Measurements from ENCODE around the gene LIME1. TPM values are rescaled to one million over a fixed set of nuclear protein-coding genes. Genes with fewer than 3 reads are reported as not detected.

Gene LIME1
- total RNA-seq, 1 donor from 2014 or later: 7.8 TPM

DNA sequence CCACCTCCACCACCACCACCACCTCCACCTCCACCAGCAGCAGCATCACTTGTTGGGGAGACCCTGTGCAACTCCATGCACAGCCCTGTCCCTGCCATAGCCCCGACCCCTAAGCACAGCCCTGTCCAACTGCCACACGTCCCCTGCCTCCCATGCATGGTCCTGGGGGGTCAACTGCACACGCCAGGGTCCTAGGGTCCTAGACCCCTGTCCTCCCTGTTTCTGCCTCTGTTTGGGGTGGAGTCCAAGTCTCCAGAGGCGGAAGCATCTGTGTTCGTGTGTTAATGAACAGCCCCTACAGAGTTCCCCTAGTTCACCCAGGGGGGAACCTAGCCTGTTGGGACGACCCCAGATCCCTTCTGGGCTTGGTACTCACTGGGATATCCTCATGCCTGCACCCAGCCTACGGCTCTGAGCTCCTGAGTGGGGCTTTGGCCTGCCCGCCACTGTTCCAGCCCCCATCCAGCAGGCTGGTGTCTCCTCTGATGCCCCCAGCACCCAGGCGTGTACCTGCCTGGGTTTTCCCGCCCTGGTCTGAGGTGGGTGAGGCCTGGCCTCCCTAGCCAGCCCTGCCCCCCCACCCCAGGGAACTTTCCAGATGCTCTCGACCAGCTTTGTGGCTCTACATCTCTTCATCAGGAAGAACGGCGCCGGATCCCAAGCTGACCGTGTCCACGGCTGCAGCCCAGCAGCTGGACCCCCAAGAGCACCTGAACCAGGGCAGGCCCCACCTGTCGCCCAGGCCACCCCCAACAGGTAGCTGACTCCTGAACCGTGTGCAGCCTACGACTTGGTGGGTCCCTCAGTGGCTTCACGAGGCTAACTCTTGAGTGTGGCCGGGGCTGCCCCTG lies 42.5 kb upstream of the LIME1 start:
- H3K27me3 ChIP-seq: no peaks in the 10 kb centered on the region
- ATAC-seq (no peak), DNase-seq (no peak)
- peaks cover 15% of the 10 kb centered on the region for H3K36me3 ChIP-seq
- TF ChIP-seq, protein P1, sequence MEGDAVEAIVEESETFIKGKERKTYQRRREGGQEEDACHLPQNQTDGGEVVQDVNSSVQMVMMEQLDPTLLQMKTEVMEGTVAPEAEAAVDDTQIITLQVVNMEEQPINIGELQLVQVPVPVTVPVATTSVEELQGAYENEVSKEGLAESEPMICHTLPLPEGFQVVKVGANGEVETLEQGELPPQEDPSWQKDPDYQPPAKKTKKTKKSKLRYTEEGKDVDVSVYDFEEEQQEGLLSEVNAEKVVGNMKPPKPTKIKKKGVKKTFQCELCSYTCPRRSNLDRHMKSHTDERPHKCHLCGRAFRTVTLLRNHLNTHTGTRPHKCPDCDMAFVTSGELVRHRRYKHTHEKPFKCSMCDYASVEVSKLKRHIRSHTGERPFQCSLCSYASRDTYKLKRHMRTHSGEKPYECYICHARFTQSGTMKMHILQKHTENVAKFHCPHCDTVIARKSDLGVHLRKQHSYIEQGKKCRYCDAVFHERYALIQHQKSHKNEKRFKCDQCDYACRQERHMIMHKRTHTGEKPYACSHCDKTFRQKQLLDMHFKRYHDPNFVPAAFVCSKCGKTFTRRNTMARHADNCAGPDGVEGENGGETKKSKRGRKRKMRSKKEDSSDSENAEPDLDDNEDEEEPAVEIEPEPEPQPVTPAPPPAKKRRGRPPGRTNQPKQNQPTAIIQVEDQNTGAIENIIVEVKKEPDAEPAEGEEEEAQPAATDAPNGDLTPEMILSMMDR (IDR thresholded peaks at IDR 0.05): no peak
- no peak overlapping the region for H3K27ac ChIP-seq
- intact Hi-C loops (cut with DNase I): no loop called here
- H3K4me3 ChIP-seq: no peak overlapping the region
- peaks cover 20% of the 10 kb centered on the region for H3K4me1 ChIP-seq
- no peaks in the 10 kb centered on the region for H3K9me3 ChIP-seq

DNA sequence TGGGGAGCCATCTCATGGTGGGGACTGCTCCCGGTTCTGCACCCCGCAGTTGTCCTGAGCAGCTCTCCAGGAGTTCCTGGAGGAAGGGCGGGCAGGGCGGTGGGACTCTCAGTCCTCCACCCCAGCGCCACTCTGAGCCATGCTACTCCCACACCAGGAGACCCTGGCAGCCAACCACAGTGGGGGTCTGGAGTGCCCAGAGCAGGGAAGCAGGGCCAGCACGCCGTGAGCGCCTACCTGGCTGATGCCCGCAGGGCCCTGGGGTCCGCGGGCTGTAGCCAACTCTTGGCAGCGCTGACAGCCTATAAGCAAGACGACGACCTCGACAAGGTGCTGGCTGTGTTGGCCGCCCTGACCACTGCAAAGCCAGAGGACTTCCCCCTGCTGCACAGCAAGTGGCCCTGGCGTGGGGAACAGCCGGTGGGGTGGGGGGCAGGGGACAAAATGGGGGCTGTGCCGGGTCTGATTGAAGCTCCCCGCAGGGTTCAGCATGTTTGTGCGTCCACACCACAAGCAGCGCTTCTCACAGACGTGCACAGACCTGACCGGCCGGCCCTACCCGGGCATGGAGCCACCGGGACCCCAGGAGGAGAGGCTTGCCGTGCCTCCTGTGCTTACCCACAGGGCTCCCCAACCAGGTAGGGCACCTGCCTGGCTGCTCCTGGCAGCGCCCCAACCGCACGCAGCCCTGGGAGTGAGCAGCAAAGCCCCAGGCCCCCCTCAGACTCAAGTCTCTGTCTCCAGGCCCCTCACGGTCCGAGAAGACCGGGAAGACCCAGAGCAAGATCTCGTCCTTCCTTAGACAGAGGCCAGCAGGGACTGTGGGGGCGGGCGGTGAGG lies 41.7 kb upstream of the LIME1 start:
- no peak overlapping the region for H3K27ac ChIP-seq
- no peak for DNase-seq
- peaks cover 16% of the 10 kb centered on the region for H3K4me1 ChIP-seq
- H3K9me3 ChIP-seq: no peaks in the 10 kb centered on the region
- no peaks in the 10 kb centered on the region for H3K27me3 ChIP-seq
- intact Hi-C loops (cut with DNase I): no loop called here
- TF ChIP-seq, protein P1 (IDR thresholded peaks at IDR 0.05): no peak
- peaks cover 15% of the 10 kb centered on the region for H3K36me3 ChIP-seq
- ATAC-seq: no peak
- H3K4me3 ChIP-seq: no peak overlapping the region

DNA sequence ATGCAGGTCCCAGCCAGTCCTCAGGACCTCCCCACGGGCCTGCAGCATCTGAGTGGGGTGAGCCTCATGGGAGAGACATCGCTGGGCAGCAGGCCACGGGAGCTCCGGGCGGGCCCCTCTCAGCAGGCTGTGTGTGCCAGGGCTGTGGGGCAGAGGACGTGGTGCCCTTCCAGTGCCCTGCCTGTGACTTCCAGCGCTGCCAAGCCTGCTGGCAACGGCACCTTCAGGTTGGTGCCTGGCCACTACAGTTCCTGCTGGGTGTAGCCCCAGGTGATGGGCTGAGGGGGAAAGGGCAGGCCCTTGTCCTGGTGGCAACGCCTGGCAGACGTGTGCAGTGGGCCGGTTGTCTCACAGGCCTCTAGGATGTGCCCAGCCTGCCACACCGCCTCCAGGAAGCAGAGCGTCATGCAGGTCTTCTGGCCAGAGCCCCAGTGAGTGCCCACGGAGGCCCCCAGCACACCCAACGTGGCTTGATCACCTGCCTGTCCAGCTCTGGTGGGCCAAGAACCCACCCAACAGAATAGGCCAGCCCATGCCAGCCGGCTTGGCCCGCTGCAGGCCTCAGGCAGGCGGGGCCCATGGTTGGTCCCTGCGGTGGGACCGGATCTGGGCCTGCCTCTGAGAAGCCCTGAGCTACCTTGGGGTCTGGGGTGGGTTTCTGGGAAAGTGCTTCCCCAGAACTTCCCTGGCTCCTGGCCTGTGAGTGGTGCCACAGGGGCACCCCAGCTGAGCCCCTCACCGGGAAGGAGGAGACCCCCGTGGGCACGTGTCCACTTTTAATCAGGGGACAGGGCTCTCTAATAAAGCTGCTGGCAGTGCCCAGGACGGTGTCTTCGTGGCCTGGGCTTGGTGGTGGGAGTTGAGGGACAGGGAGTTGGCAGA lies 40.8 kb upstream of the LIME1 start:
- Histone ChIP-seq H3K27me3 (no peaks in the 10 kb centered on the region), H3K27ac (no peak overlapping the region), H3K4me3 (no peak overlapping the region), H3K4me1 (peaks cover 16% of the 10 kb centered on the region), H3K9me3 (no peaks in the 10 kb centered on the region), H3K36me3 (peaks cover 15% of the 10 kb centered on the region)
- DNase-seq (peak; percentile 65), ATAC-seq (no peak)
- TF ChIP-seq, protein P1 (IDR thresholded peaks at IDR 0.05): no peak
- intact Hi-C loops (cut with DNase I): no loop called here

DNA sequence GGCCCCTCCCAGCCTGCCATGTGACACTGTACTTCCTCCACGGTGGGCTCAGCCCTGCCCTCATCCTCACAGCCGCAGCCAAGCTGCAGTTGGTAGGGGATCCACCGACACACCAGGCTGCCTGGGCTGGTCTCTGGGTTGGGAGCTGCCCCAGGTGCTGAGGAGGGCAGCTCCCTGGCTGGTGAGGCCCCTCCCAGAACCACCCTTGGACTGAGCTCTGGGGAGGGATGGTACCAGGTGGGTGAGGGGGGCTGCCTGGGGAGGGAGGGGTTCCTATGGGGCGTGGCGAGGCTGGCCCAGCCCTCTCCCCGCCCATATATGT lies 40.2 kb upstream of the LIME1 start:
- H3K9me3 ChIP-seq: no peaks in the 10 kb centered on the region
- peak overlapping the region; percentile 29 for H3K4me3 ChIP-seq
- intact Hi-C loops (cut with DNase I): no loop called here
- peaks cover 15% of the 10 kb centered on the region for H3K36me3 ChIP-seq
- H3K27me3 ChIP-seq: no peaks in the 10 kb centered on the region
- no peak overlapping the region for H3K27ac ChIP-seq
- peak; percentile 7 for ATAC-seq
- peaks cover 16% of the 10 kb centered on the region for H3K4me1 ChIP-seq
- peak; percentile 62 for DNase-seq
- TF ChIP-seq, protein P1 (IDR thresholded peaks at IDR 0.05): no peak

DNA sequence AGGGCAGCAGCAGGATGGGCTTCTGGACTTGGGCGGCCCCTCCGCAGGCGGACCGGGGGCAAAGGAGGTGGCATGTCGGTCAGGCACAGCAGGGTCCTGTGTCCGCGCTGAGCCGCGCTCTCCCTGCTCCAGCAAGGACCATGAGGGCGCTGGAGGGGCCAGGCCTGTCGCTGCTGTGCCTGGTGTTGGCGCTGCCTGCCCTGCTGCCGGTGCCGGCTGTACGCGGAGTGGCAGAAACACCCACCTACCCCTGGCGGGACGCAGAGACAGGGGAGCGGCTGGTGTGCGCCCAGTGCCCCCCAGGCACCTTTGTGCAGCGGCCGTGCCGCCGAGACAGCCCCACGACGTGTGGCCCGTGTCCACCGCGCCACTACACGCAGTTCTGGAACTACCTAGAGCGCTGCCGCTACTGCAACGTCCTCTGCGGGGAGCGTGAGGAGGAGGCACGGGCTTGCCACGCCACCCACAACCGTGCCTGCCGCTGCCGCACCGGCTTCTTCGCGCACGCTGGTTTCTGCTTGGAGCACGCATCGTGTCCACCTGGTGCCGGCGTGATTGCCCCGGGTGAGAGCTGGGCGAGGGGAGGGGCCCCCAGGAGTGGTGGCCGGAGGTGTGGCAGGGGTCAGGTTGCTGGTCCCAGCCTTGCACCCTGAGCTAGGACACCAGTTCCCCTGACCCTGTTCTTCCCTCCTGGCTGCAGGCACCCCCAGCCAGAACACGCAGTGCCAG lies 39.7 kb upstream of the LIME1 start, which contains the start of gene TNFRSF6B:
Gene TNFRSF6B (plus strand): TSS at position 25 of the 729 bp plus-strand sequence. CDS start 116 bp downstream, at position 141.
- peak within 1 kb of the TSS; percentile 29 for H3K4me3 ChIP-seq
- no peaks in the 10 kb centered on the region for H3K27me3 ChIP-seq
- no peaks in the 10 kb centered on the region for H3K9me3 ChIP-seq
- intact Hi-C loops (cut with DNase I): no loop called here
- DNase-seq (peak; percentile 65), ATAC-seq (no peak)
- H3K27ac ChIP-seq: peak within 1 kb of the TSS; percentile 42
- H3K36me3 ChIP-seq: peaks cover 15% of the 10 kb centered on the region
- H3K4me1 ChIP-seq: peaks cover 16% of the 10 kb centered on the region
- TF ChIP-seq, protein P1 (IDR thresholded peaks at IDR 0.05): no peak
